NCI-H82 treated with DMSO at 0.1 percent for 48 hours (cell line): ENCODE measurements around the gene GALNT11.

Source experiments
- DNase-seq: peaks from one replicate; lab custom pipeline; 2025; ENCODE audit not compliant: unreplicated experiment; lab: John Stamatoyannopoulos, UW

Gene GALNT11

GRCh38 chr7:152115021-152115718 lies 89.7 kb downstream of the GALNT11 start:
- no peak for DNase-seq

DNA sequence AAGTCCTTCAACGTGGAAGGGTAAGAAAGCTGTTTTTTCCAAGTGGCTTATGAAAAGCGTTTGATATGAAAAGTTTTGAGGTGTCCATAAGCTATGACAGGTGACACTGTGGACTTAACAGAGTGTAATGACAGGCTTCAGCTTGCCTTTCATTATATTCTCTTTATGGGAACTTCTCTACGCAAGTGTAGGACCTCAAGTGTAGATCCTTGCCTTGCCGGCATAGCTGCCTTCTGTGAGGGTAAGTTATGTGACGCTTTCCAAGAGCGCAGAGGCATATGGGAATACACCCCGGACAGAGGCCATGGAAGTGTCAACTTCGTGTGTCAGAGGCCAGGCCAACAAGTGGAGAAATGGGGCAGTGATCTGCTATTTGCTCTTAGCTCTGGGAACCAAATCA lies 91.9 kb downstream of the GALNT11 start:
- no peak for DNase-seq

- DNase-seq = no peak
Observed at GRCh38 chr7:152120210-152120609, 94.7 kb downstream of the GALNT11 start.

DNA sequence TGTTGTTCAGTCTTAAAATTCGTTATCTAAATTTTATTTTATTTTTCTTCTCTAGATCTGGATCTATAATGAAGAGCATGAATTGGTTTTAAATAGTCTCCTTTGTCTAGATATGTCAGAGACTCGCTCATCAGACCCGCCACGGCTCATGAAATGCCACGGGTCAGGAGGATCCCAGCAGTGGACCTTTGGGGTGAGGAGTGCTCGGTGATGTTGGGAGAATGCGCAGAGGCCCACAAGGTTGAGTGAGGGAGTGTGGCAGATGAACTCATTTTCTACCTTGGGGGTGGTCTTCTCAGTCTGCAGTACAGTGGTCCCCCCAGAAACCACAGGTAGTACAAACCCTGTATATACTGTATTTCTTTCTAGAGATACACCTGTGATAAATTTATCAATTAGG lies 95.3 kb downstream of the GALNT11 start:
- DNase-seq = no peak

DNA sequence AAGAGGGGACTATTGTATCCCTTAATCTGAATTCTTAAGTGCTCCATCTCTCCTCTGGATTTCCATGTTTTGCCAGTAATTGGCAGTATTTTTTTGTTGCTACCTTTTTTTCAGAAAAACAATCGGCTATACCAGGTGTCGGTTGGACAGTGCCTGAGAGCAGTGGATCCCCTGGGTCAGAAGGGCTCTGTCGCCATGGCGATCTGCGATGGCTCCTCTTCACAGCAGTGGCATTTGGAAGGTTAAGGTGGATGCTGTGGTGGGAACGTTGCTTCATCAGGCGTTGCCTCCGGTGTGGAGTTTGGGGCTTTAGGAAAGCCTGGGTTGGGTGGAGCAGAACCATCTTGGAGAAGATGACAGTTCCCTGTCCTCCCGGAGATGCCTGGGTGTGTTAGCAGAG lies 96.0 kb downstream of the GALNT11 start:
- DNase-seq = no peak

- DNase-seq = no peak
Observed at GRCh38 chr7:152122540-152122939, 97.1 kb downstream of the GALNT11 start.

DNA sequence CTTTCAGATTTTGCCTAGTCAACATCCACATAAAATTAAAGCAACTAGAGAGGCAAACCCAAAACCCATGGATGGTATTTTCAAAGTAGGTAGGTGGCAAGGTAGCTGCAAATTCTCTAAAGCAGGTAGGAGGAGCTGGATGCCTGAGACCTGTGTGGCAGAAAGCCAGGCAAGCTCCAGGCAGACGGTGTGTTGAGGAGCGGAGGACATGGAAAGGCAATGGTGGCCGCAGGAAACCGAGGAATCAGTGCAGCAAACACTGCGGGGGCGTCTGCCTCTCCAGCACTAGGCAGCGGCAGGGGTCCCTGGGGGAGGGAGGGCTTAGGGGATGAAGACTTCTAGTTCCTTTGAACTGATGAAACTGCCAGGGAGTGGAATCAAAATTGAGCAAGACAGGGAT lies 101.3 kb downstream of the GALNT11 start:
- DNase-seq = no peak

DNA sequence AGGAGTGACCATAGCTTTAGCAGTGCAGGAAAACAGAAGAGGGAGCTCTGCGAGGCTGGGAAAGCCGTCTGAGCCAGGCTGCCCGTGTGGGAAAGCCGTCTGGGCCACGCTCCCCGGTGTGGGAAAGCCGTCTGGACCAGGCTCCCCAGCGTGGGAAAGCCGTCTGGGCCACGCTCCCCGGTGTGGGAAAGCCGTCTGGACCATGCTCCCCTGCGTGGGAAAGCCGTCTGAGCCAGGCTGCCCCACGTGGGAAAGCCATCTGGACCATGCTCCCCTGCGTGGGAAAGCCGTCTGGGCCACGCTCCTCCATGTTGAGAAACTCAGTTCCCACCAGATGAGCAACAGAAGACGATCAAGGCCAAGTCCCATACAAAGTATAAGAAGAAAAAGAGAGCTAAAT lies 101.8 kb downstream of the GALNT11 start:
- no peak for DNase-seq

- no peak for DNase-seq
Observed at GRCh38 chr7:152128252-152128651, 102.8 kb downstream of the GALNT11 start.

DNA sequence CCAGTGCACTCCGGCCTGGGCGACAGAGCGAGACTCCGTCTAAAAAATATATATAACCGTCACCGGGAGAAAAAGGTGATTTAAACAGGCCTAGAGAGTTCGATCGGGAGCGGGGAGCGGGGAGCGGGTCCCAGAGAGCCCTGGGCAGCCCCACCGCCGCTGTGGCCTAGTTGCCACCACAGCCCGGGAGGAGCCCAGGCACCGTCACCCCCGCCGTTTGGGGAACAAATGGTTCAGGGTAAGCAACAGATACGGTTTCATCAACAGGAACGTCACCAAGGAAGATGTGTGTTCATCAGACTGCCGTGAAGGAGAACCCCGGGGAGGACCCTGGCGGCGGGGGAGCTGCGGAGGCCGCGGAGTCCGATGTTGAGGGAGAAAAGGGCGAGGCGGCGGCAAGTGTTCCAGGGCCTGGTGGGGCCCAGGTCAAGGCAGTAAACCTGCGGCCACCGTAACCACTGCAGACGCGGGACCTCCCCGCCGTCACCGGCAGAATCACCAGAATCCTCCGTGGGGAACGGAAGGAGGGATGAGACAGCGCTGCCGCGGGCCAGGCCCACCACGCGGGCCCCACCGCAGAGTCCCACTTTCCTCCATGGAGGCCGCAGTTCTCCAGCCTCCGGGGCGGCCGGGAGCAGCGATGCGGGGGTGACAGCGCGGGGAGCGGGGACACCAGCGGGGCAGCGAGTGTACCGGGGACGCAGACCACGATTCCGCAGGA lies 103.4 kb downstream of the GALNT11 start:
- DNase-seq = no peak

DNA sequence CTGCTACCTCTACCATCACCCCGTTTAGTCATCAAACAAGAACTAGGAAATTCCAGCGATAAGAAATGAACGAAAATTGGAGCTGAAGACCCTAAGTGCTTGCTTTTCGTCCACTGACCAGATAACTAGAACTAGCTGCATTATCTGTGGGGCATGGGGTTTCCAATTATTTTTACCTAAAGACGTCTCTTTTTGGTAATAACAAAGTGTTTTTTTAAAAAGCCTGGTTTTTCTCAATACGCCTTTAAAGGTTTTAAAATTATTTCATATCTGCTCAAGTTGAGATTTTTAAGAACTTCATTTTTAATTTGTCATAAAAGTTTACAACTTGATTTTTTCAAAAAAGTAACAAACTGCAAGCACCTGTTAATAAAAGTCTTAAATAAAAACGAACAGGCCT lies 104.2 kb downstream of the GALNT11 start:
- no peak for DNase-seq

DNA sequence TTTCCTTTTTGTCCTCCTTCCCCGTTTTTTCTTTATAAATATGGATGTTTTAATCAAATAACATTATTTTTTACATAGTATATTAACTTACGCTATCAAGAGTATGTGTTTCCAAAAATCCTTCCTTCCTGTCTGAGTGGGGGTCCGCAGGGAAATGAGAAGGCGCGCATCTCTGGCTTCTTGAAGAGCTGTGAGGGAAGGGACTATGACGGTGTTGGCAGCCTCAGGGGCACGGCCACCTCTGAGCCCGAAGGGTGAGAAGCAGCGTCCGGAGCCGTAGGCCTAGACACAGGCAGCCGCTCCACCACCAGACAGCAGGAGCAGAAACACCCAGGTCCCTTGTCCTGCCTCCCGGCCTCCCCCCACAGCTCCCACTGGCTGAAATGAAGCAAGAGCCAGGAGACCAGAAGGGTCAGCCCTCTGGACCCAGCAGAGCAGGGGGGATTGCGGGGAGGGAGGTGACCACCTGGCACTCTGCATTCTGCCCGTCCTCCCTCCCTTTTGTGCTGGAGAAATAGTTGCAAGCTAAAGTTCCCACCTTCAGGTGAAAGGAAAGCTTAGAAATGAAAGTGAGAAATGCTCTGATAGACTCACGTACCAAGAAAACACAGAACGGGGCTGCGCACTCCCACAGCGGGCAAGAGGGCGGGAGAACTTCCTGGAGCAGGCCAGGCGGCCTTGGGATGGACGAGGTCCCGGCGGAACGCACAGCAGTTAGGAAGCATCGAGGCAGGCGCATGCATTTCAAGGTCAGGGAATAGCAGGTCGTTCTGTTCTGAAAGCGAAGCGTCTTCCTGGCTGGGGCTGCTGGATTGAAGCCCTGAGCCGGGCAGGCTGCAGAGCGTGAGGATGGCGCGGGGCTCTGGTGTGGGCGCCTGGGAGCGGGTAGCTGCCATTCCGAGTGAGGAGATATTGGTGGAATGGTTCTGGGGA lies 105.5 kb downstream of the GALNT11 start:
- no peak for DNase-seq

DNA sequence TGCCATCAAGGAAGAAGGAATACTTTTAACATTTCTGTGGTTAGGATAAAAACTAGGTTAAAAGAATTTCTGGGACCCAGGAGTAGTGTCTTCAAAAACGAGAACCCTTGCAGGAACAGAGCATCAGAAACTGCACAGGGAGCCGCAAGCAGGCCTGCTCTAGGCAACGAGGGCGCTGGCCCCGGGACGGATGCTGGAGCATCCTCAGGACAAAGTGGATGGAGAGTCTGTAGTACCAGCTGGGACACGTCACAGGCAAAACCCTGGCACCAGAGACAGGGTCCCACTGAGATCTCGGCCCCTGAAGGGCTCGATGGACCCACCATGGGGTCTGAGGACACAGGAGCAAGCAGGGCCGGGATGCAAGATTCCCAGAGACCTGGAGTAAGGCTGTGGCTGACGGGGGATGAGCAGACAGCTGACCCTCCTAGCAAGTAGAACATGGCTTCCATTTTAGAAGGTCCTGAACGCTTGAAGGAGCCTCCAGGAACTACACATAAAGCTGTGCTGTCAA lies 106.6 kb downstream of the GALNT11 start:
- no peak for DNase-seq

GRCh38 chr7:152132812-152133211 lies 107.3 kb downstream of the GALNT11 start:
- DNase-seq = no peak

DNA sequence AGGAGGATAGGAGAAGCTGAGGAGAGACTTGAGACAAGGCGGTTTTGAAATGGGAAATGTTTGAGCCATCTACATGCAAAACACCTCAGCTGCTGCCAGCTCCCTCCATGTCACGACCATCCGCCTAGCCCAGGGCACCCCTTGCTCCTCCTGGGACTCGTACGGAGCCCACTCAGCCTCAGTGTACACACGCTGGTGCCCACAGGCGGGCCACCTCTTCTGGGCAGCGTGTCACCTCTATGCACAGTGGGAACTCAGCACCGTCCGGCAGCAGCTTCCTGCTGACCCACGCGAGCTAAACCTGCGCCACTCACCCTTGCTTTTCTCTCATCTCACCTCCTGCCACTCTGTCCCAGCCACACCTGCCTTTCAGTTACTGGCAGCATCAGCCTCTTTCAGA lies 108.3 kb downstream of the GALNT11 start:
- DNase-seq = no peak

DNA sequence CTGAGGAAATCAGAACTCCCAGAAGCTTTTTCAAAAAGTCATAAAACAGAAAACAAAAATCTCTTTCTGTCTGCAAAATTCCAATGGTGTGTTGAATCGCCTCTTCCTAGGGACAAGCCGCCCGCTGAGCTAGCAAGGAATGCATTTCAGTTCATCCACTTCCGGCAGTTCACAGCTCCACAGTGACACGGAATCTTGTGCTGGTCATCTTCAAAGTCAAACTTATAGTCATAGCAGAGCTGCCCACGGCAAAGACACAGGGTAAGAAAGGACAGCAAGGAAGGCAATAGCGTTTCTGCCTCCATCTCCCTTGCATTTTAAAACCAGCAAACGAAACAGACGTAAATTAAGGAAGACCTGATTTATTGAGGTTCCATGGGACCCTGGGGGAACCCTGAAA lies 111.2 kb downstream of the GALNT11 start:
- DNase-seq = no peak

GRCh38 chr7:152137476-152138025 lies 112.1 kb downstream of the GALNT11 start:
- DNase-seq = no peak

DNA sequence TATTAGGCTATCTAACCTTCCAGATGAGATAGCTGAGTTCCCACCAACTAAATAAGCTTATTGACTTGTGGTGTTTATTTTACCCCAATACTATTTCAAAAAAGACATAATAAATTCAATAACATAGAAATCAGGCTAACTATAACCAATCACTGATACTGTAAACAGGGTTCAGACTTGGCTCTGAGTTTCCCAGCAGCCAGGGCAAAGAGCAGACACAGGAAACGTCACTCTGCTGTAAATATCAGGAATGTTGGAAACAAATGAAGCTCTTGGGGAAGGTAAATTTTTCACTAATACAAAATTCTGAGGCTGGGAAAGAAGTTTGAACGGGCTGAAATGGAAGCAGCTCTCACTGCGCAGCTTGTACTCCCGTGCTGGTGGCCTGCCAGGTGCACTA lies 114.6 kb downstream of the GALNT11 start:
- no peak for DNase-seq

- DNase-seq = no peak
Observed at GRCh38 chr7:152140560-152140959, 115.1 kb downstream of the GALNT11 start.

DNA sequence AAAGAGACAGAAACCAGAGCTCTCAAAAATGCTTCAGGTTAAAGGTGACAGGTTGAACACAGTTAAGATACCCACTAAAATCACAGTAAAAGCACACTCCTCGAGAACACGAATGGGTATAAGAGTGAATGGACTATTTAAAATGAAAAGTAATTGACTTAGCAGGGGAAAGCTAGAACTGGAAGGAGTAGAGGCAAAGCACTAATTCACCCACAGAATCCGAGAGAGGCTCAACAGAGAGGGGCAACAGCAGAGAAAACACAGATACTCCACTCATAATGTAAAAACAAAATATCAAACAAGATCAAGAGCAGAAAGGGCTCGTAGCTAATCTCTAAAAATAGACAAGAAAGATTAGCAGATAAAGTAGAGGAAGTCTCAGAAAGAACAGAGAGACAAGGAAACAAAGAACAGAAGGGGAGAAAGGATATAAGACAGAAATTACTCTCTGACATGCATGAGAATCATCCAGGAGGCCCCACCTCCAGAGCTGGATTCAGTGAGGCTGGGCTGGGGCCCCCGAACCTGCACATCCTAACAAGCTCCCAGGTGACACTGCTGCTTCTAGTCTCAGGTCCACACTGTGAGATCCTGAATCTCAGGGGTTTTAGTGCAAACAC lies 117.6 kb downstream of the GALNT11 start:
- no peak for DNase-seq
